ENCODE data around the gene TMEM9B.

- TF ChIP-seq EZH2 (IDR thresholded peaks at IDR 0.05) (no peak), POLR2AphosphoS5 (IDR thresholded peaks at IDR 0.05; ENCODE audit: borderline replicate concordance, low read depth, low read length) (no peak)
These were observed 35.1 kb downstream of the TMEM9B start for GRCh38 chr11:8928981-8929615.
